Right kidney (tissue), 9 donors: ENCODE data around the gene OPRD1.
"Not testable (repeated sequence)": the region's sequence is repeated elsewhere in the genome, so short reads cannot be mapped to it uniquely, and the experiment has no call there.

Experiments used
- DNase-seq: peaks from one replicate; pipeline ENCODE4 v3.0.0-alpha.2; 2016
- long read RNA-seq, 8 donors: transcript quantifications; one replicate each; lab custom pipeline, GENCODE V29; 2026

The OPRD1 gene
- long read RNA-seq, donor 1: 0 reads
- long read RNA-seq, donor 2: 0 reads
- long read RNA-seq, donor 3: 0 reads
- long read RNA-seq, donor 4: 0 reads
- long read RNA-seq, donor 5: 0 reads
- long read RNA-seq, donor 6: 0 reads
- long read RNA-seq, donor 7: 0 reads
- long read RNA-seq, donor 8, full-length matches to known transcripts: 1 of 1 reads
- long read RNA-seq, donor 8, partial matches to known transcripts: 0 of 1 reads
- long read RNA-seq, donor 8, other reads (novel, unspliced or antisense): 0 of 1 reads

- DNase-seq: peak; percentile 80
These were observed at the start of gene OPRD1 for GRCh38 chr1:28811766-28812668. Gene OPRD1 (plus strand): TSS chr1:28812170. CDS start chr1:28812384, 214 bp downstream.

GRCh38 chr1:28766532-28767183 is 45.3 kb upstream of the OPRD1 start:
- DNase-seq: no peak

- DNase-seq: no peak
These were observed 41.3 kb upstream of the OPRD1 start for GRCh38 chr1:28770601-28771165.

- not testable (repeated sequence) for DNase-seq
These were observed 40.0 kb upstream of the OPRD1 start for GRCh38 chr1:28771921-28772320.

GRCh38 chr1:28773105-28773504 is 38.9 kb upstream of the OPRD1 start:
- DNase-seq: no peak

- DNase-seq: peak; percentile 64
These were observed 36.6 kb upstream of the OPRD1 start for GRCh38 chr1:28775121-28775942.

- DNase-seq: no peak
These were observed 35.6 kb upstream of the OPRD1 start for GRCh38 chr1:28776341-28776740.

GRCh38 chr1:28778021-28778420 is 33.9 kb upstream of the OPRD1 start:
- no peak for DNase-seq

GRCh38 chr1:28779751-28780408 is 32.1 kb upstream of the OPRD1 start:
- no peak for DNase-seq

- no peak for DNase-seq
These were observed 30.7 kb upstream of the OPRD1 start for GRCh38 chr1:28781305-28781704.

GRCh38 chr1:28782011-28782410 is 30.0 kb upstream of the OPRD1 start:
- no peak for DNase-seq

GRCh38 chr1:28783363-28783762 is 28.6 kb upstream of the OPRD1 start:
- DNase-seq: no peak

- DNase-seq: no peak
These were observed 22.6 kb upstream of the OPRD1 start for GRCh38 chr1:28789412-28789811.

GRCh38 chr1:28789816-28790215 is 22.2 kb upstream of the OPRD1 start:
- DNase-seq: no peak

- DNase-seq: no peak
These were observed 21.5 kb upstream of the OPRD1 start for GRCh38 chr1:28790377-28791035.

- DNase-seq: not testable (repeated sequence)
These were observed 20.0 kb upstream of the OPRD1 start for GRCh38 chr1:28791929-28792328.

GRCh38 chr1:28792644-28793121 is 19.3 kb upstream of the OPRD1 start:
- no peak for DNase-seq

- DNase-seq: not testable (repeated sequence)
These were observed 17.4 kb upstream of the OPRD1 start for GRCh38 chr1:28794582-28794981.

GRCh38 chr1:28796352-28797211 is 15.4 kb upstream of the OPRD1 start:
- no peak for DNase-seq

- DNase-seq: no peak
These were observed 11.6 kb upstream of the OPRD1 start for GRCh38 chr1:28800324-28800723.
